ENCODE measurements around the gene KCNH8. TPM values are rescaled to one million over a fixed set of nuclear protein-coding genes. Genes with fewer than 3 reads are reported as not detected.

The KCNH8 gene
- total RNA-seq, 2 donors from 2014 or later: 0.46 to 3.4 TPM

GRCh38 chr3:19559724-19560442 lies 411.6 kb downstream of the KCNH8 start:
- no peaks in the 10 kb centered on the region for H3K4me1 ChIP-seq (replicated peaks)
- no peak overlapping the region for H3K4me3 ChIP-seq
- H3K36me3 ChIP-seq: no peaks in the 10 kb centered on the region
- no peak for DNase-seq (ENCODE audit: low spot score)
- no peaks in the 10 kb centered on the region for H3K9me3 ChIP-seq
- 45% methylated on average over 4 of the region's 4 CpGs for WGBS
- intact Hi-C loops (cut with DNase I): no loop called here
- no peaks in the 10 kb centered on the region for H3K27me3 ChIP-seq (replicated peaks; ENCODE audit: insufficient read depth)
- no peak for TF ChIP-seq POLR2A (IDR thresholded peaks at IDR 0.05)
- TF ChIP-seq CTCF (IDR thresholded peaks at IDR 0.05): no peak
- no peak for TF ChIP-seq POLR2AphosphoS5 (IDR thresholded peaks at IDR 0.05)
- no peak overlapping the region for H3K27ac ChIP-seq

DNA sequence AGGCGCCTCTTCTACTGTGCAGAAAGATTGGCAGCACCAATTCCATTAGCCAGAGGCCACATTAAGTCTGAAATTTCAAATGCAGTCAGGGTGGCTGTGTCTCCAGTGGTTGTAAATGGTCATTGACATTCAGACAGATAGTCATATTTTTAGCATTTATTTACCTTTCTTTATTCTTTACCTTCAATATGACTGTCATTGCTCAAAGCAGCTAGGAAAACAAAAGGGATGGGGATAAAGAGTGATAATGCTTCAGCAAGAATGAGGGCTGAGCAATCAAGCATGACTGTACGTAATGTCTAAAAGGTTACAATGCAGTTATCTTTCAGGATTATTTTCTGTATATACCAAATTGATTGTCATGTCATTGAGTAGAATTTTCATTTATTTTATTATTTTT lies 425.3 kb downstream of the KCNH8 start:
- H3K9me3 ChIP-seq: no peaks in the 10 kb centered on the region
- H3K27ac ChIP-seq: no peak overlapping the region
- H3K4me3 ChIP-seq: no peak overlapping the region
- WGBS: 95% methylated on average over 2 of the region's 2 CpGs
- TF ChIP-seq POLR2AphosphoS5 (IDR thresholded peaks at IDR 0.05) (no peak), CTCF (IDR thresholded peaks at IDR 0.05) (no peak), POLR2A (IDR thresholded peaks at IDR 0.05) (no peak)
- intact Hi-C loops (cut with DNase I): no loop called here
- H3K27me3 ChIP-seq (replicated peaks; ENCODE audit: insufficient read depth): no peaks in the 10 kb centered on the region
- no peaks in the 10 kb centered on the region for H3K36me3 ChIP-seq
- DNase-seq (ENCODE audit: low spot score): no peak
- H3K4me1 ChIP-seq (replicated peaks): no peaks in the 10 kb centered on the region

- Histone ChIP-seq H3K27me3 (replicated peaks; ENCODE audit: insufficient read depth) (no peaks in the 10 kb centered on the region), H3K4me1 (replicated peaks) (no peaks in the 10 kb centered on the region), H3K9me3 (no peaks in the 10 kb centered on the region), H3K36me3 (no peaks in the 10 kb centered on the region), H3K4me3 (no peak overlapping the region), H3K27ac (no peak overlapping the region)
- intact Hi-C loops (cut with DNase I): no loop called here
- TF ChIP-seq POLR2A (IDR thresholded peaks at IDR 0.05) (no peak), CTCF (IDR thresholded peaks at IDR 0.05) (no peak), POLR2AphosphoS5 (IDR thresholded peaks at IDR 0.05) (no peak)
- DNase-seq (ENCODE audit: low spot score): no peak
- WGBS: 52% methylated on average over 3 of the region's 3 CpGs
Observed at GRCh38 chr3:19574268-19574667, 426.0 kb downstream of the KCNH8 start.

GRCh38 chr3:19576343-19576742 lies 428.0 kb downstream of the KCNH8 start:
- intact Hi-C loops (cut with DNase I): no loop called here

More at GRCh38 chr3:19576343-19576742, 428.0 kb downstream of the KCNH8 start:
- TF ChIP-seq POLR2A (IDR thresholded peaks at IDR 0.05): no peak
- TF ChIP-seq POLR2AphosphoS5 (IDR thresholded peaks at IDR 0.05): no peak
- no peak for TF ChIP-seq CTCF (IDR thresholded peaks at IDR 0.05)
- Histone ChIP-seq H3K27me3 (replicated peaks; ENCODE audit: insufficient read depth) (no peaks in the 10 kb centered on the region), H3K4me3 (no peak overlapping the region), H3K9me3 (no peaks in the 10 kb centered on the region), H3K36me3 (no peaks in the 10 kb centered on the region), H3K4me1 (replicated peaks) (no peaks in the 10 kb centered on the region), H3K27ac (no peak overlapping the region)
- WGBS: 87% methylated on average over 3 of the region's 3 CpGs
- DNase-seq (ENCODE audit: low spot score): no peak

Small RNA genes lying within 50 kb of the gene (microRNA-seq; reads per million reads assigned to microRNA genes)
- not detected for gene MIR4791

Small RNA genes lying within 50 kb of the gene (small RNA-seq; reads per million reads assigned to genes)
- 0 reads per million in 2 donors for gene MIR4791

Data from prostate gland (tissue), 2 donors.